Body of pancreas (tissue), 4 donors: ENCODE data around the gene RGS18.

Source experiments
- CTCF ChIP-seq, 7 experiments: fragments of 450-650 bp in 4 of 7; fragments of 200-600 bp in 3 of 7; sonication (generic) in 3 of 7; IDR thresholded peaks; one replicate each; pipeline ENCODE4 v1.5.1; 2016 to 2019; ENCODE audit warnings: antibody characterized with exemption in 7 of 7
- POLR2A ChIP-seq, 3 donors: fragments of 450-650 bp; IDR thresholded peaks; one replicate each; pipeline ENCODE4 v1.6.1; 2016; ENCODE audit warnings: antibody characterized with exemption in 3 of 3, mild to moderate bottlenecking in 2 of 3

- TF ChIP-seq CTCF (IDR thresholded peaks at IDR 0.05) (no peak), POLR2A (IDR thresholded peaks at IDR 0.05) (no peak)
Observed at GRCh38 chr1:192167911-192168700, 9.8 kb downstream of the RGS18 start.
